Effector CD4-positive, alpha-beta T cell (primary cell): ENCODE results near the gene TOMM70.
A peak's percentile ranks its signal among the peaks of the same experiment; 100 is the strongest.
"Not testable (repeated sequence)": the region's sequence is repeated elsewhere in the genome, so short reads cannot be mapped to it uniquely, and the experiment has no call there.

Experiments
- DNase-seq: peaks from one replicate; pipeline ENCODE4 v3.0.0-alpha.2; 2020
- total RNA-seq: gene quantifications from one replicate; lab custom pipeline; 2026; lab: John Stamatoyannopoulos, UW

TOMM70 gene
- 74.9 reads per million, percentile 77 among the genes with 10 or more reads in this experiment for total RNA-seq

DNA sequence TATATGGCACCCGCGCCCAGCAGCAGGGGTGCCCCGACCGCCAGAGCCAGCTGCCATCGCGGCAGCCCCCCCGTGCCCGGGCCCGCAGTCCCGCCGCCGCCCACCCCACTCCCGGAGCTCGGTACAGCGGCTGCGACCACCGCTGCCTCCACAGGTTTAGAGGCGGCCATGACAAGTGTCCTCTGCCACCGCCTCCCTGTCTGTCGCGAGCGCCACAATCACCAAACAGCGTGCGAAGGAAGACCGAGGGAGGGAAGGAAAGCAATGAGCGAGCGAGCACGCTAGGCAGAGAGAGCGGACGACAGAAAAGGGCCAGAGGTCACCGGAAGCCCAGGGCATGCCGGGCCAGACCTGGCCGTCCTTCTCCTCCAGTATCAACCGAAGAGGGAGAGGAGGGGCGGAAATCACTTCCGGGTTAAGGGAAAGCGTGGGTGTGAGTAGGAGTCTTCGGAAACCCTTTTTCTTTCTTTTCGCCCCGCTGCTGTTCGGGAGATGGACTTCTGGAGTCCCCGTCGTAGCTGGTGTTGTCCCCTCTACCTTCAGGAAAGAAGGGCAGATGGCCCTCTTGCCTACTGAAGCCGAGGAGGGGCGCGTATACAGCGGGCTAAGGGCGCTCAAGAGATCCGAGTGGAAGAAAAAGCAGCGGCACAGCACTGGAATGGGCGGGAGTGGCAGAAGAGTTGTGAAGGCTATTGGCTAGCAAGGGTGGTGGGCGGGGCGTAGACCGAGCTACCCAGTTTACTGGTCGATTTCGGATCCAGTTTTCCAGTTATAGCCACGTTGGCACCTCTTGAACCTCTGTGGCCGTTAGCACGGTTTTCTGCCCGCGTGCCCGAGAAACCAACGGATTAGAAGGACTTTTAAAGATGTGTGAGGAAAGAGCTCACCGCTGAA lies at the start of gene TOMM70, which contains the start of gene LNP1:
Gene TOMM70, minus strand, starts transcription at position 310 of the 894 bp plus-strand sequence. Its CDS starts 140 bp downstream, at position 170.
Gene LNP1, plus strand, starts transcription at position 760 of the 894 bp plus-strand sequence. CDS start 28,191 bp downstream, outside the sequence.
- peak; percentile 91 for DNase-seq

DNA sequence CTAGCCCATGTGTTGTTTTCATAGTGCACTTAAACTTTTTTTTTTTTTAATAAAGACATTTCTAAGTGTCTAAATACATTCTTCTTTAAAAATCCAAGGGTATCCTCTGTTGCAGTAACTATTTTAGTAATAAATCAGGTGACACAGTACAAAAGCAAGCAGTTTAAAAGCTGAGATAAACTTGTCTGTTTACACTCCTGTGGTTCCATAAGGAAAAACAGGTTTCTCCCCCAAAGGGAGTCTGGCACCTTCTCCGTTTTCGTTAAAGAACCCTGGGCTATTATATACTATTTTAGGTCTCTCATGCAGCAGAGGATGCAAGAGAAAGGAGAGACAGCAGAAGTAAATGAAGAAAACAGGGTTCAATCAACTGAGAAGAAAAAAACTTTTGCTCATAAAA lies 48.3 kb upstream of the TOMM70 start:
- DNase-seq: no peak

DNA sequence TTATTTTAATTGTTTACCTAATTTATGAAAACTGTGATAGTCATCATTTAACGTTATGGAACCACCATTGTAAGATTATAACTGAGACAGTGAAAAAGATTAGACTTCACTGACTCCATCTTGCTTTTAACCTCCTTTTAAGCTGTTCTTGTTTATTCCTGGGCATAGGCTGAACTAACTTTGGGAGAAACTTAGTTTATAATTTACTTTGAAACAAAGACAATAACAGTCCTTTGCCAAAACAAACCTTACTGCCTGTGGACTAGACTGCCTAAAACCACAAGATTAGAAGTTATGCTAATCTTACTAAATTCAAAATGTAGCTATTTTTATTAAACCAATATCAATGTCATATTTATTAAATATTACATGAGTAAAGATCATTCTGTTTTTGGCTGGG lies 47.2 kb upstream of the TOMM70 start:
- no peak for DNase-seq

DNA sequence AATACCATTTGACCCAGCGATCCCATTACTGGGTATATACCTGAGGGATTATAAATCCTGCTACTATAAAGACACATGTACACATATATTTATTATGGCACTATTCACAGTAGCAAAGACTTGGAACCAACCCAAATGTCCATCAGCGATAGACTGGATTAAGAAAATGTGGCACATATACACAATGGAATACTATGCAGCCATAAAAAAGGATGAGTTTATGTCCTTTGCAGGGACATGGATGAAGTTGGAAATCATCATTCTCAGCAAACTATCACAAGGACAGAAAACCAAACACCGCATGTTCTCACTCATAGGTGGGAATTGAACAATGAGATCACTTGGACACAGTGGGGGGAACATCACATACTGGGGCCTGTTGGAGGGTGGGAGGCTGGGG lies 46.2 kb upstream of the TOMM70 start:
- DNase-seq: not testable (repeated sequence)

DNA sequence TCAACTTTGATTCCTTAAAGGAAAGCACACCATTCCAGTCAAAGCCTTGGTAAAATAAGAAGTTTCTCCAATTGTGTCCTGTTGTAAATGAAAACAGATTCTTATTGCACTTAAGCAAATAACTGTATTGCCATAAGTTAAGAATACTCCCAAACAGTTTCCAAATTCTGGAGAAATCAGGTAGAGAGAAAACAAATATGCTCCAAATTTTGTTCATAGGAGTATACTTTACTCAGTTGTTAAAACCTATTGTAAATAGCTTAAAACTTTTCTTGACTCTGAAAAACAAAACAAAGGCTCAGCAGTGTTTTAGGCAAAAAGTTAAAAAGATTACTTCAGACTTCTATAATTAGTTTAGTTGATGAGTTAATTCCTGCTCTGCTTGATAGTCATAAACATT lies 42.8 kb upstream of the TOMM70 start:
- no peak for DNase-seq

DNA sequence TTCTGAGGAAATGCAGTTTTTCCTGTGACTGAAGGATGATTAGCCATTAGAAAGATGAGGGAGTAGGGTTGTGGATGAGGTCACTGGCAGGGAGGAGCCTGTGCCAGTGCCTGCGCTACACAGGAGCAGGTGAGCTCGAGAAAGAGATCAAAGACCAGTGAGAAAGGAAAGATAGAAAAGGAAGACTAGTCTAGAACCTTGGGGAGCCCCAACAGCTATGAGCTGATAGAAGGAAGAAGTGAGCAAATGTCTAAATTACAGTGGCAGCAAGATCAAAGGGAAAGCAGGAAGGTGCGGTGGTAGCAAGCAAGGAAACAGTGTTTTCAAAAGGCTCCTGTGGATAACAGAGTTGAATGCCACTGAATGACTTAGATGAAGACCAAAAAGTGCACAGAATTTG lies 40.0 kb upstream of the TOMM70 start:
- DNase-seq: no peak

DNA sequence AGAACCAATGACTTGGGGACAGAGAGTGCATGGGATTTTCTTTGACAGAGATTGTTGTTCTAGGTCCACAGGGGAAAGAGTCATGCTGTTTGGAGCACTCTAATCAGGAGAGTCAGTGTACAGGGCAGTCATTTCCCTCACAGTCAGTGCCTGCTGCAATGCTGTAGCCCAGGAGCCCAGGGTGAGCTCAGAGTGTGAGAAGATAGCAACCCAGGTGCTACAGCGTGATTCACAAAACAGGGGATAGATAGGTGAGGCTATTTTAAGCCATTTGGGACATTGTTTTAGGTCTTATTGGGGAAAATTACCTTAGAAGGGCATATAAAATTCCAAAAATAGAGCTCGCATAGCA lies 37.7 kb upstream of the TOMM70 start:
- DNase-seq: no peak

DNA sequence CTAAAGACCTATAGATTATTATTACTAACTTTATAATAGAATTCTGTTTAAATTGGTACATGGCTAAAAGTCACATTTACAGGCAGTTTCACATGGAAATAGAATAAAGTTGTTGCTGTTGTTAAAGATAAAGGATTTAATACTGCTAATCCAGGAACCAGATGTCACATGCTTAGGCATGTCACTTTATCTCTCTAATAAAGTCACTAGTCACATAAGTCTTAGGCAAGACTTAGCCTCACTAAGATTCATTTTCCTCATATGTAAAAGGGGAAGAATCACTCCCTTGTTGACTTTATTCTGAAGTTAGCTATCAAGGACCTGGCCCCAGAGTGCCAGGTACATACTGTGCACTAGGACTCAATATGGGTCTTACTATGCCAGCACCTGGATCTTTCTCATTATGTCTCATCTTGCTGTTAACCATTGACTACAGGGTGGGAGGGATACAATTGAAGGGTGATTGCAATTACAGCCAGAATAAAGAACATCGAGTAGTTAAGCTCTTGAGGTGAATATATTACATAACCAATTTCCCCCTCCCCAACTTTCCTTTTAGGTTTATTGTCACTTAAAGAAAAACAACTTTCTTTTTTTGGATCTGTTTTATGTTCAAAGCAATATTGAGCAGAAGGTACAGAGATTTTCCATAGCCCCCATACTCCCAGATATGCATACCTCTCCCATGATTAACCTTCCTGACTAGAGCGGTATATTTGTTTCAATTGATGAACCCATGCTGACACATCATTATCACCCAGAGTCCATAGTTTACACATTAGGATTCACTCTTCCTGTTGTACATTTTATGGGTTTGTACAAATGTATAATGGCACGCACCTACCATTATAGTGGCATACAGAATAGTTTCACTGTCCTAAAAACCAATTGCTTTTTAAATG lies 37.1 kb upstream of the TOMM70 start:
- no peak for DNase-seq

DNA sequence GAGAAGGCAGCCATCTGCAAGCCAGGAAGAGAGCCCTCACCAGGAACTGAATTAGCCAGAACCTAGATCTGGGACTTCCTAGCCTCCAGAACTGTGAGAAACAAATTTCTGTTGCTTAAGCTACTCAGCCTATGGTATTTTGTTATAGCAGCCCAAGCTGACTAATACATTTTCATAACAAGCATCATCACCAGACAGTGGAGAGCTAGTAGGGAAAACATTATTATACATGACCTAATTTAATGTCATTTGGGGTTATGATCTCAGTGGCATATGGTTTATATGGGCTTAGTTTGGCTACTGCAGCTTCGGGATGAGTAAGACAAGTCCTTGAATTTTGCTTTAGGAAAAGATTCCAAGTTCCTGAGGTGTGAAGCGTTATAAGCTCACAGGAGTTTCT lies 36.1 kb upstream of the TOMM70 start:
- no peak for DNase-seq

DNA sequence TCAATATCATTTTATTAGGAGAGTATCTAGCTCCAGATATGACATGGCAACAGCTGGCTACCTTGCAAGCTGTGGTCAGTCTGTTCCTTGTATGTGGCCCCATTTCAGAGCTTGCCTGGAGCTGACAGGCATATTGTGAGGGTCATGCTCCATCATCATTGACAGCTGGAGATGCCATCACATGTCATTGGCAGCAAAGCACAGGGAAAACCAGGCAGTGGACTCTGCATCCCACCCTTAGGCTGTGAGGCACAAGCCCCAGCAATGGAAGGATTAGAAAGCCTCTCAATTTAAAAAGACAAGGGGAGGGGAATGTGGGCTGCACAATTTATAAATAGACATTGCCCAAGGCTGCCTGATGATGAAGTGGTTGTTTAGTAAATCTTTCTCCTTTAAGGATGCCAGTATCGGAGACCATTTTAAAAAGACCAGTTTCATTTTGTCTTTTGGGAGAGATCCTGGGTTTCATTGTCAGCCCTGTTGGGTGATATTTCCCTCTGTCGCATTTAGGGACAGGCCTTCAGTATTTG lies 28.4 kb upstream of the TOMM70 start:
- no peak for DNase-seq

DNA sequence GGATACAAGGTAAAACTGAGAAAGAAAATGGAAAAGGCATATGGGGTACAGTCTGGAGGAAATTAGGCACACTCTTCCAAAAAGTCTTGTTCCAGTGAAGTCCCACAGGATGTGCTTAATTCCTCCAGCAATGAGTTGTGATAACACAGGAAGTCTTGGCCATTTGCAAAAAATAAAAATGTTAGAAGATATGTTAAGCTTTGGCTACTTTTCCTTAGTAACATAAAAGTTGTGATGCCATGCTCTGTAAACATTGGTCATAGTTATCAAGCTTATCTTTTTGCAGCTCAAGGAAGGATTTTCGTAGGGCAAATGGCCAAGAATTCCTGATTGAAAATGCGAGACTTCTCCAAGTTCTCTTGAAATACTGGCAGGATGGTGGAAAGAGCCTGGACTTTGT lies 26.8 kb upstream of the TOMM70 start:
- DNase-seq: no peak

DNA sequence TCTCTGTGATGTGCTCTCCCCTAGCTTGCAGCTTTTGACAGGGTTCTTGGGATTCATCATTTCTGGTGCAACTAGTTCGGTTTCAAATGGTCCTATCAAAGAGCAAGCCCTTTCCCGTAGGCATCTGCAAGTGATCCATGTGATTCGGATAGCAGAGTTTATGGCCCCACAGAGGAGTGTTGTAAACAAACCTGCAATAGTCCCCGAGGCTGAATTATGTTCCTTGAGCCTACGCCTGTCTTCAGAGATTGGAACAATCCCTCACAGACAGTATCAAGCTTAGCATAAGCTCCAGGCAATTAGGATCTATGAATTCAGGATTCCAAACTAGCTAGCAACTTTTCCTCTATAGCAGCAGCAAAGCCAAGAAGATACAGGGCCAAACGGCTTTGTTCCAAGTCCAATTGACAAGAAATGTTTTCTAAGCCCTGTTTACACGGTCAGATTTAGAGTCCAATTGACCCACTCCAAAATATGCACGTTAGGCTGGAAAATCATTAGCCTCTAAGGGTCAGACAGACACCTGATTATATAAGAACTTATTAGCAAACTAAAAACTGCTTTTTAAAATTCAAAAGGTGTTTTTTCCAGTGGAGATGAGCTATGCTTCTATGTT lies 25.3 kb upstream of the TOMM70 start:
- DNase-seq: no peak

DNA sequence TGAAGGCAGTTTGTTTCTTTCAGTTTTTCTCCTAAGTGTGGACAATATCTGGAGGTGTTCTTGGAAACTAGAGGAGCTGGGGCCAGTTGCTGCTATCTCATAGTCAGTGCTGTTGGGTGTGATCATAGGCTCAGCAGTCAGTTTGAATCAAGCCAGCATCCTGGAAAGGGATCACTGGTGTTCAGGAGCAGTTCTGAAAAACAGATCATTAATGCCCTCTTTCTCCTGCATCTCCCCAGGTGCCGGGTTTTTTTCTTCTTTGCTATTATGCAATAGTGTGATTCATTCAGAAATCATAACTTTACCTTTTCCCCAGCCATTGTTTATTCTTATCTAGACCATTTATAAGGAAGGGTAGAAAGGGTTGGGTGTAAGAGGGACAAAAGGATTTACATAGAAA lies 24.4 kb upstream of the TOMM70 start:
- no peak for DNase-seq

DNA sequence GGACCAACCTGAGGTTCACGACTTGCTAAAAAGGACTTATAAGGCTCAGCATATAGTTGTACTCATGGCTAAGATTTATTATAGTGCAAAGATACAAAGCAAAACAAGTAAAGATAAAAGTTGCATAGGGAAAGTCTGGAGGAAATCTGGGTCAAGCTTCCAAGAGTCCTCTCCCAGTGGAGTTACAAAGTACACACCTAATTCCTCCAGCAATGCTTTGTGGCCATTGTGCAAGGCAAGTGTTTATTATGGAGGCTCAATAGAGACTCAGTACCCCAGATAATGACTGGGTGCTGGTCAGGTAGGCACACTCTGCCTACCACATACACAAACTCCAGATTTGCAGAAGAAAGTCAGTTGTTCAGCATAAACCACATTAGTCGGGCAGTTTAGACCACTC lies 23.4 kb upstream of the TOMM70 start:
- no peak for DNase-seq

DNA sequence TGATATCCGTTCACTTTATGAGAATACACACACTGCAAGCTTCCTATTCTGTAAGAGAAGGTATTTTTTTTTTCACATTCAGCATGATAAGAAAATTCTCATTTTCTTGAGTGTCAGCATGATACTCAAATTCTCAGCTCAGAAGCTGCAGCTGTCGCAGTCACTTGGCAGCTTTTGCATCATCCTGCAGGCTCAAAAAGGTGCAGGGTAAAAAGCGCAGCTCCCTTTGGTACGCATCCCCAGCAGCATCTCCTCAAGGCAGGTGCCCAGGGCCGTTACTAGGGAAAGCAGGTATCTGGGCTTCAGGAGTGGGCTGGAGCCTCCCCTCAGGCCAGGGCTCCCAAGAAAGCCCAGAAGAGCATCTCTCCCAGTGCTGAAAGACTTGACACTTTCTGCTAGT lies 22.7 kb upstream of the TOMM70 start:
- DNase-seq: no peak

DNA sequence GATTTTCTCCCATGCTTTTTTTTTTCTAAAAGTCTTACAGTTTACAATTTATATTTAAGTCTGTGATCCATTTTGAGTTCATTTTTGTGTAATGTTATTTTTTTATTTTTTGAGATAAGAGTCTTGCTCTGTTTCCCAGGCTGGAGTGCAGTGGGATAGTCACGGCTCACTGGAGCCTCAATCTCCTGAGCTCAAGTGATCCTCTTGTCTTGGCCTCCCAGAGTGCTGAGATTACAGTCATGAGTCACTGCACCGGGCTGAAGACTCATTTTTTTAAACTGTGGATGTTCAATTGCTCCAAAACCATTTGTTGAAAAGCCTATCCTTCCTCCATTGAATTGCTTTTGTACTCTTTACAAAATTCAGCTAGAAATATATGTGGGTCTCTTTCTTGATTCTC lies 20.0 kb upstream of the TOMM70 start:
- no peak for DNase-seq

DNA sequence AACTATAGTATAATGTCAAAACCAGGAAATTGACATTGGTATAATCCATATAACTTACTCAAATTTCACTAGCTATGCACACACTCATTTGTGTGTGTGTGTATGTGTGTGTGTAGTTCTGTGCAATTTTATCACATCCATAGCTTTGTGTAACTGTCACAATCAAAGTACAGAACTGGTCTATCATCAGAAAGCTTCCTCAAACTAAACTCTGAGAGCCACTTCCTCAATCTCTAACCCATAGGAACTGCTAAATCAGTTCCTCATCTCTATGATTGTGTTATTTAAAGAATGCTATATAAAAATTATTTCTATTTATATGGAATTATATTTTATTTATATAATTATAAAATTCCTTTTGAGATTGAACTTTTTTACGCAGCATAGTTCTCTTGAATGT lies 18.5 kb upstream of the TOMM70 start:
- DNase-seq: no peak

DNA sequence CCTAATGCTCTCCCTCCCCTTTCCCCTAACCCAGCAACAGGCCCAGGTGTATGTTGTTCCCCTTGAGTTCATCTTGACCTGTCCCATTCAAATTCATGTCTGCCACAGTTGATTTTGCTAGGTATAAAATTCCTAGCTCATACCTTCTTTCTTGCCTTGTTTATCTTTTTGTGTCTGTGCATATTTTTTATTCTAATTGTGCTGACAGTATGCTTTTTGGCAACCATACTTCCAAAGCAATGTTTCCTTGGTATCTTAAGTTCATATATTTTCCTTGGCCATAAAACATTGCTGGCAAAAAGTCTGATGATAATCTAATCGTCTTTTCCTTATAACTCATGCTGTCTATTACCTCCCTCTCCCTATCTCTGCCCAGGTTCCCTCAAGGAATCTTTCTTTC lies 16.0 kb upstream of the TOMM70 start:
- no peak for DNase-seq

DNA sequence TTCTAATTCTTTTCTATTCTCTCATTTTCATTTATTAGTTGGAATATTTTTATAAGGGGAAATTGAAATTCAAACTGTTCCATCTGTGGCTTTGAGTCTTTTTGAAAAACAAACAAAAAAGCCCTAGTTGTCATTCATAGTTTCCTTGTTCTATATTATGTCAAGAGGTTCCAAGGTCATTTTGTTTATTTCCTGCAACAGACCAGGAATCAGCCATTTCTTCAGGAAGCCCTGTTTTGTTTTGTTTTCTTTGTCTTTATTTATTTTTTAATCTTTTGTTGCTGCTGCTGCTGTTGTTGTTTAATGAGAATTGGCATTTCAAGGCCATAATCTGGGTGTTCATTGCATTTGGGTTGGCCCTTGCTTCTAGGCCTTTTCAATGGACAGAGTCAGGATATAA lies 15.3 kb upstream of the TOMM70 start:
- DNase-seq: no peak

DNA sequence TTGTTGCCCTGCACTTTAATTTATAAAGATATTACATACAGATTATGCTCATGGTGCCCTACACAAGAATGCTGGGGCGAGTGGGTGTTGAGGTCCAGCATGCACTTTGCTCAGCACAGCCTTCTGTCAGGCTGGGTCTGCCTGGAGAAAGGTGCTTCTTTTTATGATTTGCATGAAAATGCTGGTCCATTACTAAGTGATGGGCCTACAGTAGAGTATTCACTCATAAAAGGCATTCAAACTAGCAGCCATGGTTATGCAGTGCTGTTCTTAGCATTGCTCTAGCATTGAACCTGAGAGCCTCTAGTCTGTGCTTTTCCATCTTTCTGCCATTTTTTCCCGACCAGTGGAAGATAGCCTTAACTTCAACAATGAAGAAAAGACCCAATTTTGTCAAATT lies 12.7 kb upstream of the TOMM70 start:
- DNase-seq: no peak

DNA sequence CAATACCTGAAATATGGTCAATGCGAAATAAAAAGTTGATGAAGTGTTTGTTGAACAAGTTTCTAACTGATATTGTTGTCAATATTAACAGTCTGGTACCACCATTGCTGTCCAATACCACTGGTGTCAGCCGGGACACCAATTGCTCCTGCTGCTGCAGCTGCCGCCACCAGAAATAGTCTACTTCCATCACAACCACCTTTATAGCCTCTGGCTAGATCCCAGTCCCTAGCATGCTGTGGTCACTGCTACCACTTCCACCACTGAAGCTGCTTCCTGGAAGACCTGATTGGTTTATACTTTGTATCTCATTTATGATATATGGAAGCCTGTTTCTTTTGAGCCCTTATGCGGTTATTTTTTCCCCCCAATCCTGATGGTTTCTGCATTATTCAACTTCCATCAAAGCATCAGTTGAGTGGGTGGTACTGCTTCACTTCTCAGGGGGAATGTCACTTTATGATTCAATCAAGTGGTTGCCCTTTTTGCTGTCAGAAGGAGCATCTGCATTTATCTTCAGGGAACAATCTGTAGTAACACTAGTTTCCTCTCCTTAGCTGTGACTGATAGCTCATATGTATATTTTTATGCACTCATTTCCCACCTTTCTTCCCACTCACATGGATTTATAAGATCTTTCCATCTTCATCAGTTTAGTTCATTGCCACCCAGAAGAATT lies 12.2 kb upstream of the TOMM70 start:
- no peak for DNase-seq
